Anterior cingulate cortex (tissue), 58 donors: ENCODE data around the gene TMCC1.
"Not testable (repeated sequence)": the region's sequence is repeated elsewhere in the genome, so short reads cannot be mapped to it uniquely, and the experiment has no call there.

Source experiments
- DNase-seq, 58 donors: peaks; one replicate each; lab custom pipeline; 2025; lab: John Stamatoyannopoulos, UW

Gene TMCC1

DNA sequence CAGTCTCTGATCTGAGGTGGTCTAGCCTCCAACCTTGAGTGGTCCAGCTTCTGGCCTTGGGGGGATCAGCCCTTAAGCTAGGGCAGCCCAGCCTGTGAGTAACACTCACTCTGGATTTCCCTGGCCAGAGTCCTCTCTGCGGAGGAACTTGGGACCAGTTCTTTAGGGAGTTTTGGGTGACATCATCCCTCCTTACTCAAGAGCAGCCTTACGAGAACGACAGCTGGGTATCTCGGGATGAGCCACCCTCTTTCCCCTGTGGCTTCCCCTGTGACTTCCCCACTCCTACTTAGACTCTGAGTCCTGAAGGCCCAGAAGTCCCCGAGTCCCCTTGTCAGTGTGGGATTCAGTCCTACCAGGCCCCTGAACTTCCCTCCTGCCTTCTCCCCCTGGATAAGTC, 276.8 kb downstream of the TMCC1 start:
- no peak for DNase-seq

DNA sequence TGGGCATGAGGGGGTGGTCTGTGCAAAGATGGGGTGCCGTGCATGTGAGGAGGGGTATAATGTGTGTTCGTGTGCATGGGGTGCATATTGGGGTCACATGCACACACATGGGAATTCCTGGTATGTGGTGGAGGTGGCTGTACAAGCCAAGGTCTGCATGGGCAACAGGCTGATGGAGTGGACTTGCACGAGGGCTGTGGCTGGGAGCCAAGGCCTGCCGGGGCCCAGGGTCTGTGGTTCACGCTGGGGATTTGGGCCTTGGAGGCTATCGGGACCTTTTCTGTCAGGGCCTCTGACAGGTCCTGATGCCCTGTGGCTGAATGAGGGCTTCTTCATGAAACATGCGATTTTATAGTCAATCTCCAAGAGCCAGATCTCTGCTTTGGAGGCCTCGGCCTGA, 277.2 kb downstream of the TMCC1 start:
- no peak for DNase-seq

DNA sequence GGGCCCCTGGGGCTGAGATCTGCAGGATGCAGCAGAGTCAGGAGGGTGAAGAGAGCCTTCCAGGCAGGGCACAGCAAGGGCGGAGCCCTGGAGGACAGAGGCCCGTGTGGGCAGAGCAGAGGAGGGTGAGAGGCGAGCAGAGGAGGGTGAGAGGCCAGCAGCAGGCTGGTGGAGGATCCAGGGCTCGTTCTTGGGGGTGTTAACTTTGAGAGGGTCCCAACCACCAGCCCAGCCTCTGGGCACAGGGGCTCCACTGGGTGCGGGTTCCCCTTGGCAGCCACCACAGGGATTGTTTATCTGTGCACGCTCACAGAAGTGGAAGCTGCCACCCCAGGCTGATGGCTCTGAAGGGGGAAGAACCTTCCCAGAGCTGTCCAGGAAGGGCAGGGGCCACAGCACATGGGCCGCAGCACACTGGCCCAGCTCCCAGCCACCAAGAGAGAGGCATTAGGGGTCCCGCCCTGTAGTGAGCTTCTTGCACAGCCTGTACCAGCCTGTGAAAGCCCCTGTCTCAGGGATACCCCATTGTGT, 277.7 kb downstream of the TMCC1 start:
- DNase-seq: no peak

DNA sequence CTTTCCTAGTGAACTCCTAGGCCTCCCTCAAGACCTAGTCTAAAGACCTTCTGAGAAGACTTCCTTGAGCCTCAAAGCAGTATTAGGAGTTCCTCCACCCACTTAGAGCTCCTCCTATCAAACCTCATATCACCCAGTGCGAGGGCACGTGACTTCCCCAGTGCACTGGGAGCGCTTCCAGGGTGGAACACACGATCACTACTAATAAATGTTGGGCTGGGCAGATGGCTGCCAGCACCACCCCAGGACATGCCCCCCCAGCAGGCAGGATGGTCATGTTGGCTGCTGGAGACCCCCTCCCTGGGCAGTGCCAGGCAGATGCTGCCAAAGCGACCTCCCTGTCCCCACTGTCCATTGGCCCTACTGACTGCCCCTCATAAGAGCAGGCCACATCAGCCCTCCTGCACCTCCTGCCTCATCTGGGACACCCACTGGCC, 278.6 kb downstream of the TMCC1 start:
- DNase-seq: peak in 1 of 58 donors; percentile 23

DNA sequence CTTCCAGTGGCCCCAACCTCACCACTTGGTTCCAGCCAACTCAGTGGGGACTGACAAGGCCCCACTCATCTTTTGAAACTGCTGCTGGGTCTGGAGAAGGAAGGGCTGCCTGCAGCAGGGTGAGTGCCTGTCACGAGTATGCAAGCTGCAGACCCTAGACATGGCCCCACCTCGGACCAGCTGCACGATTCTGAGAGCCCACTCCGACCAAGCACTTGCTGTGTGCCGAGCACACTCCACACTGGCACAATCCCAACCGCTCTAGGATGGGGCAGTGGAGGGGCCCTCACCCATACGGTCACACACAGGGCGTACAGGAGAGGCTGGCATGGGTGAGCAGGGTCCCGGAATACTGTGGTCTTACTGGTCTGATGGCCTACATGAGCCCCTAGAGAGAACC, 279.1 kb downstream of the TMCC1 start:
- no peak for DNase-seq

DNA sequence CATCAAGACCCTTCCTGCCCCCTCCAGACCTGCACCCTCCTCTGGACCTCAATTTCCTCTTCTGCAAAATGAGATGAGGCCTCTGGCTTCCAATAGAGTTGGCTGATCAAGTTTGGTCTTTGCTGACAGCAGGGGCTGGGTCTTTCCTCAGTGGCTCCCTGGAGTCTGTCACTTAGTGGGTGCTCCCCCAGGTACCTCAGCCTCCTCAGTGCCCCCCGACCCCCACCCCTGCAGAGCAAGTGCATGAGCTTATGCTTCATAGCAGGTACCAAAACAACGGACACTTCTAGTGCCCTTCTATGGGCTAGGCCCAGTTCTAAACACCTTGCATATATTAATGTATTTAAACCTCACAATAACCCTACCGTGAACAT, 280.2 kb downstream of the TMCC1 start:
- DNase-seq: no peak

DNA sequence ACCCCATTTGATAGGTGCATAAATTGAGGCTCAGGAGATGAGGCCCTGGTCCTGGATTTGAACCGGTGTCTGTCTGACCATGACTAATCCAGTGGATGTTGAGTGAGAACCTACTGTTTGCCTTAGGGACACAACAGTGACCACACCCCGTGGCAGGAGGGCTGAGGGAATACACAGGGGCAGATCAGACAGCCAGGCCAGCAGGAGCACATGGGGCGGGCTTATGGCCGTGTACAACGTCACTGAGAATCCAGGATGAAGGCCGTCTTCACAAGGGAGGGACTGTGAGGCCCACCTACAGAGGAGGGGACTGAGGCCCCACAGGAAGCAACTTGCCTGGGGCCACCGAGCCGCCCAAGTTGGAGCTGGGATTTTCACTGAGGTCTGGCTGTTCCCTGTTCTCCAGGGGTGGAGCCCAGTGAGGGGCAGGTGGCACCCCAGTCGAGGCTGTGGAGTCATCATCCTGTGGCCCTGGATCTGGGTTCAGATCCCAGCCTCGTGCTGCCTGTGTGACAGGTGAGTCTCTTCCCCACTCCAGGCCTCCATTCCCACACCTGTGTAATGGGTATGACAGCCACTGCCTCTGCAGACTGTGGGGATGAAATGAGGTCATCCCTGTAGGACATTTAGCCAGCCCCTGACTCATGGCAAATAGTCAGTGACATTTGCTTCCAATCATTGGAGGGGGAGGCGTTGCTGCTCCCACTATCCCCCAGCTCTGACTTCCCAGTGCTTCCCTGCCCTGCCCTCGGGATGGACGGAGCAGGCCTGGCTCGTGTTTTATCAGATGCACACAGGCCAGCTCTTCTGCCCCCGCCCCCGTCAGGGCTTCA, 280.8 kb downstream of the TMCC1 start:
- DNase-seq: no peak

DNA sequence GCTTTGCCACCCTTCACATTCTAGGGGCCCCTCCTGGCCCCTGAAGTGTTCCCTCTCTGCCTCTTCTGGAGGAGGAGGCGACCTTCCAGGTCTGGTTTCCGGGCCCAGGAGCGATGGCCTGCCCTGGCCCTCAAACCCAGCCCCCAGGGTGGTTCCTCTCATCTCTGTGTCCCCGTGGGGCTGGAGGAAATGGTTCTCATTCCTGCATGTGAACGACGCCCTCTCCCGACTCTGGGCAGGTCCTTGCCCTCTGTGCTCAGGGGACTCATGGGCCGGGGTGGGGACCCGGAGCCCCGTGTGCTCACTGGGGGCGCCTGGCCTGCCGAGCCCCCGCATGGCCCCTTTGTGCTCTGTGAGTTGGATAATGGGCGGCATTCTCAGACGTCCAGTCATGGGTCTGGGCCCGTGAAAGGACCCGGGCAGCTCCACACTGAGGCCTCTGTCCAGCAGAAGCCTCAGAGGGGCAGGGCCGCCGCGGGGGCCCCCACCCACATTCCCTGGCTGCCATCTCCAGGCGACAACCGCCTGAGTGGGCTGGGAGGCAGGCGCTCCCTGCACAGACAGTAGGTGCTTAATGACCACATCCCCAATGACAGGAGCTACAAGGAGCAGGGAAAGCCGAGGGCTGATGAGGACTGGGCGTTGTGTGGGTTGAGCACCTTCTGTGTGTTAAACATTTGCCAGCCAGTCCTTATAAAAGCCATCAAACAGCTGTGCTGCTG, 281.5 kb downstream of the TMCC1 start:
- peak in 12 of 58 donors; percentile 13 to 62 (median 38) for DNase-seq

DNA sequence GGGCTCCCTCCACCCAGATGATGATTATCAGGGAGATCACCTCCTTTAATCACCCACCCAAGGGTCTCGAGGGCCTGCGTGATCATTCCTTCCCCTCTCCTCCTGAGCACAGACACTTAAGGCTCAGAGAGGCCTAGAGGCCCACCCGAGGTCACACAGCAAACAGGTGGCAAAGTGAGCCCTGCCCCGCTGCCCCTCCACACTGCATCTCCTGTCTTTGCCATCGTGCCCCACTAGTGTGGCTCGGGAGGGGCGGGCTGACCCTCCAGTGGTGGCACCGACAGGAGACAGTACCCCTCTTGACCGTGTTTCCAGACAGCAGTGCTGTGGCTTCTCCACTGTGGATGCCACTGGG, 282.1 kb downstream of the TMCC1 start:
- no peak for DNase-seq

DNA sequence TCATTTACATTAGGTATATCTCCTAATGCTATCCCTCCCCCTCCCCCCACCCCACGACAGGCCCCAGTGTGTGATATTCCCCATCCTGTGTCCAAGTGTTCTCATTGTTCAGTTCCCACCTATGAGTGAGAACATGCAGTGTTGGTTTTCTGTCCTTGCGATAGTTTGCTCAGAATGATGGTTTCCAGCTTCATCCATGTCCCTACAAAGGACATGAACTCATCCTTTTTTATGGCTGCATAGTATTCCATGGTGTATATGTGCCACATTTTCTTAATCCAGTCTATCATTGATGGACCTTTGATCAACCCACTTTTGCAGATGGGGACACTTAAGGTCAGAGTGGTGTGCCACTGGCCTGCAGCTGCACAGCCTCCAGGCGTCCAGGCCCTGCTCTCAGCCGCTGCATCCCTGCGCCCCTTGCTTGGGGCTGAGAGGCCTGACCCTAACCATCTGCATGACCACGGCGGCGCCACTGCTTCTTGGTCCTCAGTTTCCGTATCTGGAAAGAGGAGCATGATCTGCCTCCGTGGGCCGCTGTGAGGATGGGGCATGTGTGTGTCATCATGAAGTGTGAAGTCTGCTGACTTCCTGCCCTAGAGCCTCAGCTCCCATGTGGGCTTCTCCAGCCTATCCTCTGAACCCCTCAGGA, 282.6 kb downstream of the TMCC1 start:
- not testable (repeated sequence) for DNase-seq

DNA sequence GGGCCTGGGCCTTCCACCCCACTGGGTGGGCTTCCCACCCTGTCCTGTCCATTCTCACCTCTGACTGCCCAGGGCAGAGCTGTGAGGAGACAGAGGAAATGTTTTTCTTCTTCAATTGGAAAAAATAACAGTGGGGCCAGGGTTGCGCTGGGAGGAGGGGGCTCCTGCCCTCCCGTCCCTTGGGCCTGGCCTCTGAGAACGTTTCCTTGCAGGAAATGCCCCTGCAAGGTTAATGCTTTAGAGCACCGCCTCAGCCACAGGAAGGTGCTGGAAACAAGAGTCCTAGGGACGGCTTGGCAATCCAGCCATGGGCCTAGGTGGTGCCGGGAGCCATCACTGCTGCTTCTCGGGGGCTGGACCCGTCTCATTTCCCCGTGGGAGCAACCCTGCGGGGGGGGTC, 283.2 kb downstream of the TMCC1 start:
- DNase-seq: no peak

DNA sequence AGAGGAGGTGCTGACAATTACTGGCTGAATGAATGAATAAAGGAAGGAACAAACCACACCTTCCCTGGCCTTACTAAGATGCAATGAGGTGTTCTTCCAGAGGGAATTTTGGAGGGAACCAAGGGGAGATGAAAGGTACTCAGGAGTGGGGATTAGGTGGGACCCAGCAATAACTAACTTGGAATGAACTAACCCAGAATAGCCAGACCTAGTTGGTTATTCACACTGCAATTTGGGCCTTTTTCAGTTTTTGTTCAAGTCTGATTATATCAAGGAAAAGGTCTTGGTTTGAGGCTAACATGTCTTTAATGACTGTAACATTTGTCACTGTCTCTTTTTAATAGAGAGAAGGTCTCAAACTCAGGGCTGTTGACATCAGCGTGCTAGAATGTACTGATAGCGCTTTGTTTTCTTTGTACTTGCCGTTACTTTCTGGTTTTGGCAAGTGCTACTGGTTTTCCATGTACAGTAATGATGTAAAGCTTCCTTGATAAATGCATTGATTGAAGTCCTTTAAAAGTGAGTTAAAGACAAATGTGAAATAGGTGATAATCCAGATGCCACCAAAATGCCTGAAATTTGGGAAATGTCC, 283.8 kb downstream of the TMCC1 start:
- DNase-seq: no peak

DNA sequence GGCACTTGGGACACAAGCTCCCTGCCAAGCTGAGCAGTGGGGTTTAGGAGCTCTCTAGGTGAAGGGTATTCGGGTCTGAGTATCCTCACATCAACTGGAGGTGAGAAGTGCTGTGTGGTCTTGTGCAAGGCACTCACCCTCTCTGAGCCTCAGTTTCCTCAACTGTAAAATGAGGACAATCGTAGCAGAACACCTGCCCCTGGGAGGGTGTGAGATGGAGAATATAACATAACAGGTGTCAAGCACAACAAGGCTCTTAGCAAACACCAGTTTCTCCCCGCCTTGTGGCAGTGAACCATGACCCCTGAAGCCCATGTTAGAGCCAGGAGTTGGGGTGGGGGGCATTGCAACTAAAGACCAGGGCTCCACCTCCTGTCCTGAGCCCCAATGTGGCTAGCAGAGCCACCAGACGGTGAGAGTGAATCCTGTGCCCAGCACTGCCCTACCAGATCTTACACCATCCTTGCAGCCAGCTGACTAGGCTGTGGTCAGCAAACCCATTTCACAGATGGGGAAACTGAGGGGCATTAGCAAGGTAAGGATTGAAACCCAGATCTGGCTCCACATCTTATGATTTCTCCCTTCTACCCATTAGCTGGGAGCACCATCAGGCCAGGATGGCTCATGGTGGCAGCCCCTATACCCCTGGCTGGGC, 284.4 kb downstream of the TMCC1 start:
- DNase-seq: peak in 1 of 58 donors; percentile 8

DNA sequence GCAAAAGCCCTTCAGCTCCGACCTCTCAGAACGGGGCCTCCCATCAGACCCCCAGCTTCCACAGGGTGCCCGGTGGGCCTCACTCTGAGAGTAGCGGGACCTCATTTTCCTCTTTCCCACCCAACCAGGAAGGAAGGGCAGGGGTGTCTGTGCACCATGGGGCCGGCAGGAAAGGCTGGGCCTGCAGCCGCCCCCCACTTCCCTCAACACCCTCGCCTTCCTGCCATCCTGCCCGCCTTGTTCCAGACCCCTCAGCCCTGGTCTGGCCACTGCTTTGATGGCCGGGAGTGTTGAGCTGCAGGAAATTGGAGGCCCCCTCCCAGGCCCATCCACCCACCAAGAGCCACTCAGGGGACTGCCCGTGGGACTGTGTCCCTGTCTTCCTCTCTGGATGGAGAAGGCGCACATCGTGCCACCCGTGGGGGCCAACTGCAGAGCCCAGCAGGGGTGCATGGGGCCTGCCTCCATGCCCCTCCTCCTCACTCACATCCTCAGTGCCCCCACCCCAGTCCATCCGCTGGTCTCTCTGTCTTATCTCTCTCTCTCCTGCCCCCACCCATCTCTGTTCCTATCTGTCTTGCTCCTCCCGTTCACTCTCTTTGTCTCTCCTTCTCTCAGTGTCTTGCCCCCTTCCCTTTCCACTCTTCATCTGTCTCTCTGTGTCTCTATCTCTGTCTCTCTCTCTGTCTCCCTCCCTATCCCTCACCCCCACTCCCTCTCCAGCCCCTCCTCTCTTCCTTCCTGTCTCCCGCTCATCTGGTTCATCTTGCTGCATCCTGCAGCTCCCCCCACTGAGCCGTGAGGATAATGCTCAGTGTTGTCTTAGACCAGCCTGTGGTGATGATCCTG, 285.2 kb downstream of the TMCC1 start:
- DNase-seq: peak in 25 of 58 donors; percentile 8 to 53 (median 34)

DNA sequence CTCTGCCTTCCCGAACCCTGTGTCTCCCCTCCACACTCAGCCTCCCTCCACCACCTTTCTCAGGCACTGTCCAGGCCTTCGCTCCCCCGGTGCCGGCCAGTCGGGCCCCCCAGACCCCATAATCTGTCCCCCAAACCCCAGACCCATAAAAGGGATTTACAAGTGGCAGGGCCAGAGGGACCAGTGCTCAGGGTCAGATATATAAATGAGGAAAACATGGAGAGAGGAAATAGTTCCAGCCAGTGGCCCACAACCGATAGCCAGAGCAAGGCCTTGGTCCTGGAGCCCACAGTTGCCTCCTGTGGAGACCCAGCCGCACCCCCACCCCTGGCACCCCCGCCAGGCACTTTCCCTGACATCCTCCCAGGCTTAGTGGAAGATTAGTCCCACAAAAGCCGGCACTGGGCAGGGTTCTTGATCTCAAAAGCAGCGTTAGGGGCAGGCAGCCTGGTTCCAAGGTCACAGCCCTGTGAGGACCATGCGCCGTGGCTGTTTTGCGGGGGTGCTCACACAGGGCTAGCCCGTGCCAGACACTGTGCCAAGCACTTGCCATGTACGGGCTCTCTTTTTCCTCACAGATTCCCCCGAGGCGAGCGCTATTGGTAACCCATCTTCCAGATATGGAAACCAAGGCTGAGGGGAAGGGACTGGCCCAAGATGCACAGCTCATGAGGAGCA, 286.0 kb downstream of the TMCC1 start:
- DNase-seq: no peak

DNA sequence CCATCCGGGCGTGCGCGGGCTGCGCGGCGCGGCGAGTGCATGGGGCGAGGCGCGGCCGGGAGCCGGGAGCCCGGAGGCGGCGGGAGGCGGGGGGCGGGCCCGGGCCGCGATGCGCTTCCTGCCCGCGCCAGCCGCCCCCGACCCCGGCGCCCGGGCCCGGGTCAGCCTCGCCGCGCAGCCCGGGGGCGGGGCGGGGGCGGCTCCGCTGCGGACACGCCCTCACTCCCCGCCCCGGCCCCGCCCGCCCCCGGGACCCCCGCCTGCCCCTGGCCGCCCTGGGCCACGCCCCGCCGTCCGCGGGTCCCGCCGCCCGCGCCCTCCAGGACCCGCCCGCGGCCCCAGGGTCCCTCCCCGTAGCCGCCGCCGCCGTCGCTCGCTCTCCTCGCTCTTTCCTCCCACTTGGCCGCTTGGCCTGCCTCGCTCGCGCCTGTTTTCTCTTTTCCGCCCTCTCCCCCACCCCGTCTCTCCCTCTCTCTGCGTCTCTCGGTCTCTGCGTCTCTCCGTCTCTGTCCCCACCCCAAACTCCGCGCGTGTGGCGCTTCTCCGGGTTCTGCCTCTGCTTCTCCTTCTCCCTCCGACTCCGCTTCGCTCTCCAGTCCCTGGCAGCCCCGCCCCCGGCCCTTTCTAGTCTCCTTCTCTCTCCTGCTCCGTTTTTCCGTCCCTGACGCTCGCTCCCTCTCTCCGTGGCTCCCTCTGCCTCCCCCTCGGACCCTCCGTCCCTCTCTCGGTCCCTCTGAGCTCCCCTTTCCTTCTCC, 286.7 kb downstream of the TMCC1 start, which contains the start of gene PLXND1:
Gene PLXND1 (minus strand): TSS at position 41 of the 755 bp plus-strand sequence. CDS start 37 bp downstream, at position 4.
- peak in 49 of 58 donors; percentile 19 to 76 (median 54) for DNase-seq

DNA sequence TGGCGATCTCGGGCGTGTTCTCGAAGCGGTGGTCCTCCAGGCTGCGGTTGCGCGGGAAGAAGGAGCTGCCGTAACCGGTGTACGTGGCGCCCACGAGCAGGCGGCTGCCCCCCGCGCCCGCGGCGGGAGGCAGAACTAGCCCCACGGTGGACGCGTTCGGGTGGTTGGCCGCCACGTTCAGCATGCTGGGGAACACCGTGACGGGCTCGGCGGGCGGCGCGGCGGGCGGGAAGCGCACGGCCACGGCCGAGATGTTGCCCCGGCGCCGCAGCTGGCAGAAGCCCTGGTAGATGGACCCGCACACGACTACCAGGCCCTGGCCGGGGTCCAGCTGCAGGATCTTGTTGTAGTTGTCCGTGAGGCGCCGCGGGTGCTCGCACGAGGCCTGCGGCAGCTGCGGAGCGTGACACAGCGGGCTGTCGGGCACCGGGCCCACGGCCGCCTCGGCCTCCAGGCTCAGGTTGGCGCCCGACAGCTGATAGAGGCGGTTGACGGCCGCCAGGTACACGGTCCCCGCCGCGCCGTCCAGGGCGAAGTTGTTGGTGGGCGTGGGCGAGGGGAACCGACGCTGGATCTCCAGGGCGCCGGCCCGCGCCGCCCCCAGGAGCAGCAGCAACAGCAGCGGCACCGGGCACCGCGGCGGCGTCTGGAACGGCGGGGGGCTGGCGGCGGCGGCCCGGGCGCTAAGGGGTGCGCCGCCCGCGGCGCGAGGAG, 287.4 kb downstream of the TMCC1 start:
- peak in 12 of 58 donors; percentile 27 to 64 (median 44) for DNase-seq
